HG02870 (cell line): ENCODE data around the gene MYRF.

Experiments
- ATAC-seq: cut with Tn5 transposase; IDR thresholded peaks from one replicate; pipeline ENCODE4 v1.9.1; 2021; ENCODE audit warnings: mild to moderate bottlenecking, moderate library complexity; ENCODE audit not compliant: unreplicated experiment

MYRF gene

GRCh38 chr11:61837411-61838005, 85.1 kb downstream of the MYRF start:
- no peak for ATAC-seq
